ENCODE results near the gene PJA2.

DNA sequence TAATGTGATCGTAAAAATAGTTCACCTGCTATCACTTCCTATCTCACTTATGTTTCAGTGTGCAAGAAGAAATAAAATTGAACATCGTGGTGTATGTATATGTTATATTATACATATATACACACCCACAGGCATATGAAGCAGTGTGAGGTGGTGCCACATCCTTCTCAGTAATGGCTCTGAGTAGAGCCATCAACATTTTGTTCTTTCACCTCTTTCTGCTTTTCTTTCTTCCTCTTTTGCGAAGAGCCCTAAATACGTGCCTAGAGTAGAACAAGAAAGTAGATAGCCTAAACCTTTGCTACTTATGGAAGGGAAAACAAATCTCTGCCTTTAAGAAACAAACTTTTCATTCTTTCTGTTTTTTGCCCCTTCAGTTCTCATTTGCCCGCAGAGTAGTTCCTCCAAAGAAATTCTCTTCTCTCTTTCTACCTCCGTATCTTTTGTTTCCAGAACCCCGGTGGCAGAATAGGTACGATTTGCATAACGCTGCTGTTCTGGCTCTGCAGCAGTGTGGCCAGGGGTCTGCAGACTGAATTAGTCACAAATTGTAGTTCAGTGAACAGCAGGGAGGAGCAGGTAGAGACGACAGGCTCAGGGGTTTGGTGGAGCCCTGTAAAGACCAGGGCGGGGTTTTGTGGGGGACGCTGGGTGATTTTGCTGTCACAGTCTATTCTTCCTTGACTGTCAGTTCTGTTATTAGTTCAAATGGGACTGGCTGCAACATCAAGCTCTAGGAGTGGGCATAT is 40.5 kb upstream of the PJA2 start:
- no peak for TF ChIP-seq ZNF76 (CRISPR knock-in tag; IDR thresholded peaks at IDR 0.05; ENCODE audit: borderline replicate concordance)
- TF ChIP-seq POLR2A (conservative IDR thresholded peaks at IDR 0.05): no peak
- TF ChIP-seq POLR2AphosphoS5 (IDR thresholded peaks at IDR 0.05; ENCODE audit: control insufficient read depth, insufficient read depth, low read depth, low read length): no peak
- TF ChIP-seq FOXM1 (IDR thresholded peaks at IDR 0.05; ENCODE audit: low read depth): no peak
- TF ChIP-seq FOXM1 (CRISPR knock-in tag; IDR thresholded peaks at IDR 0.05; ENCODE audit: low read depth): no peak
- TF ChIP-seq, protein P1, sequence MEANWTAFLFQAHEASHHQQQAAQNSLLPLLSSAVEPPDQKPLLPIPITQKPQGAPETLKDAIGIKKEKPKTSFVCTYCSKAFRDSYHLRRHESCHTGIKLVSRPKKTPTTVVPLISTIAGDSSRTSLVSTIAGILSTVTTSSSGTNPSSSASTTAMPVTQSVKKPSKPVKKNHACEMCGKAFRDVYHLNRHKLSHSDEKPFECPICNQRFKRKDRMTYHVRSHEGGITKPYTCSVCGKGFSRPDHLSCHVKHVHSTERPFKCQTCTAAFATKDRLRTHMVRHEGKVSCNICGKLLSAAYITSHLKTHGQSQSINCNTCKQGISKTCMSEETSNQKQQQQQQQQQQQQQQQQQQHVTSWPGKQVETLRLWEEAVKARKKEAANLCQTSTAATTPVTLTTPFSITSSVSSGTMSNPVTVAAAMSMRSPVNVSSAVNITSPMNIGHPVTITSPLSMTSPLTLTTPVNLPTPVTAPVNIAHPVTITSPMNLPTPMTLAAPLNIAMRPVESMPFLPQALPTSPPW (CRISPR knock-in tag; IDR thresholded peaks at IDR 0.05): no peak
